Esophagus muscularis mucosa (tissue), 4 donors: ENCODE measurements around the gene GNG4.

Source experiments
- CTCF ChIP-seq, 3 experiments: fragments of 200-600 bp in 2 of 3; fragments of 450-650 bp in 1 of 3; sonication (generic) in 2 of 3; IDR thresholded peaks; one replicate each; pipeline ENCODE4 v1.5.1; 2017 to 2019; ENCODE audit warnings: antibody characterized with exemption in 3 of 3, mild to moderate bottlenecking in 2 of 3, moderate library complexity in 1 of 3
- EP300 ChIP-seq: sonication (generic); formaldehyde crosslinking; IDR thresholded peaks from one replicate; pipeline ENCODE4 v1.6.1; 2017; ENCODE audit warnings: antibody characterized with exemption
- POLR2A ChIP-seq: fragments of 450-650 bp; IDR thresholded peaks from one replicate; pipeline ENCODE4 v1.6.1; 2017; ENCODE audit warnings: antibody characterized with exemption, moderate library complexity, mild to moderate bottlenecking, low read depth
- POLR2AphosphoS5 ChIP-seq, 2 donors: sonication (generic); formaldehyde crosslinking; IDR thresholded peaks; one replicate each; pipeline ENCODE4 v1.6.1; 2017; ENCODE audit warnings: antibody characterized with exemption in 2 of 2

DNA sequence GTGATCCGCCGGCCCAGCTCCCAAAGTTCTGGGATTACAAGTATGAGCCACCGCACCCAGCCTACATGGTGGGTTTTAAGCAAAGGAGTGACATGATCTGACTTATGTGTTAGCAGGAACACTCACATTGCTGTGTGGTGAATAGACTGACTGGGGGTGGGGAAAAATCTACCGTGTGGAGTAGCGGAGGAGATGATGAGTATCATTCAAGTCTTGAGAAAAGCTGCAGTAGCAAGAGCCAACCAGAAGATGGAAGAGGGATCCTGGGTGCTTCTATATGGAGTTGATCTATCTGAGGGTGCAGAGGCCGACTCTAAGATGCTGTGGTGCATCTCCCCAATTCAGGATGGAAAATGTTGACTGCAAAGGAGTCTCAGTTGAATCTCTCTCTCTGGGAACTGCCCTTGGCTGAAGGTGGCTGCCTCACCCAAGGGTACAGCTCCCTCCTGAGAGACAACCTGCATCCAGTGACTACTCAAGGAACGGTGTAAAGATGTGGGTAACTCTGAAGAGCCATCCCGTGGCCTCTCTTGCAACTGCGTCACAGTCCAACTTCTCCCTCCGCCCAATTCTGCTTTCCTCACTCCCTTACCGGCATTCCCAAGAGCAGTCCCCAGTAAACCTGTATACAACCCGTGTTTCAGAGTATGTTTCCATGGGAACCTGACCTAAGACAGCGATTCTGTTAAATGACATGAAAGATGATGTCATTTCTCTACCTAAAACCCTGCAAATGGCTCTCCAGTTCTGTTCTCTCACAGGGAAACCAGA lies 137.9 kb downstream of the GNG4 start:
- TF ChIP-seq CTCF (IDR thresholded peaks at IDR 0.05): no peak
- TF ChIP-seq EP300: no peak
- no peak for TF ChIP-seq POLR2A
- no peak for TF ChIP-seq POLR2AphosphoS5 (IDR thresholded peaks at IDR 0.05)
